Pancreas (tissue), 10 donors: Measurements from ENCODE around the gene CYB561A3. TPM values are rescaled to one million over a fixed set of nuclear protein-coding genes. Genes with fewer than 3 reads are reported as not detected.
A peak's percentile ranks its signal among the peaks of the same experiment; 100 is the strongest.

ENCODE experiments used
- ATAC-seq, 4 donors: fragments of 200-7000 bp; cut with Tn5 transposase; one replicate each; pipeline versions ENCODE4 v1.8.0 to v1.9.1; 2020; ENCODE audit warnings: mild to moderate bottlenecking in 4 of 4, moderate library complexity in 4 of 4
- DNase-seq, 6 donors: peaks; one replicate each; pipeline ENCODE4 v3.0.0-alpha.2; 2020
- FAIRE-seq: peaks from 2 replicates; lab custom pipeline; 2012; peaks lifted over from hg19 to GRCh38; lab: Jason Lieb, UNC
- H3K27ac ChIP-seq, 4 donors: fragments of 200-600 bp; sonication (generic); 1 replicate in 3 of 4; 2 replicates in 1 of 4; pipeline versions ENCODE4 v1.5.0 to v1.8.0; 2020
- H3K27me3 ChIP-seq, 4 donors: fragments of 200-600 bp; one replicate each; pipeline ENCODE4 v1.8.0; 2021
- H3K36me3 ChIP-seq, 3 donors: fragments of 200-600 bp; sonication (generic) in 1 of 3; one replicate each; pipeline versions ENCODE4 v1.5.0 to v1.8.0; 2020 to 2021
- H3K4me1 ChIP-seq, 3 donors: fragments of 200-600 bp; one replicate each; pipeline ENCODE4 v1.8.0; 2021
- H3K4me3 ChIP-seq, 4 donors: fragments of 200-600 bp; sonication (generic) in 2 of 4; one replicate each; pipeline versions ENCODE4 v1.5.0 to v1.8.0; 2020 to 2021
- H3K9me3 ChIP-seq, 4 donors: fragments of 200-600 bp; one replicate each; pipeline ENCODE4 v1.8.0; 2021
- WGBS, 2 donors: extraction: QIAGEN DNeasy Blood & Tissue Kit; methylation state at CpG; one replicate each; pipeline ENCODE4 v1.1.7; 2013; 5-methylcytosine and 5-hydroxymethylcytosine counted together
- intact Hi-C, 3 donors: fragments of 100-400 bp; cut with DNase I; formaldehyde crosslinking; loops; one replicate each; pipeline versions ENCODE4 v1.11.1 to v1.14.2; 2022
- polyA plus RNA-seq, 2 donors: library from polyadenylated mRNA; stranded (reverse); fragments of 200-250 nt; gene quantifications; one replicate each; pipeline ENCODE4 v1.2.3, GENCODE V29; 2013
- total RNA-seq, 6 donors: library from RNA; stranded (reverse); fragmentation: NEBNext Ultra II Directional in 4 of 6; extraction: Animal tissue kit (Norgen Biotek cat#: 25700) in 4 of 6; gene quantifications; one replicate each; pipeline versions ENCODE4 v1.2.1 to v1.2.4, GENCODE V29; 2021 to 2023
- TF ChIP-seq, protein P1 (sequence below), 4 donors: fragments of 200-600 bp; sonication (generic) in 3 of 4; IDR thresholded peaks; one replicate each; pipeline versions ENCODE4 v1.5.0 to v1.8.0; 2021; ENCODE audit warnings: antibody characterized with exemption in 4 of 4
- donor health status: healthy with polysubstance abuse.
- donor health status: DM: no; HTN: no; CAD: no; lungs with moderate emphysema.
- donor health status: DM: no; HTN: no; CAD: no.
- donor health status: control.
- donor health status: control.
- donor health status: Bipolar disorder and iron deficiency.
- donor health status: DM: yes; HTN: yes; CAD: no.
- donor health status: DM: no; HTN: no; CAD: no.
- donor health status: DM: no; HTN: no; CAD: no.
- donor health status: DM: yes; HTN: yes; CAD: no.

CYB561A3 gene
- total and polyA plus RNA-seq, 8 donors: 14.8 to 26.2 (median 22.1) TPM

DNA sequence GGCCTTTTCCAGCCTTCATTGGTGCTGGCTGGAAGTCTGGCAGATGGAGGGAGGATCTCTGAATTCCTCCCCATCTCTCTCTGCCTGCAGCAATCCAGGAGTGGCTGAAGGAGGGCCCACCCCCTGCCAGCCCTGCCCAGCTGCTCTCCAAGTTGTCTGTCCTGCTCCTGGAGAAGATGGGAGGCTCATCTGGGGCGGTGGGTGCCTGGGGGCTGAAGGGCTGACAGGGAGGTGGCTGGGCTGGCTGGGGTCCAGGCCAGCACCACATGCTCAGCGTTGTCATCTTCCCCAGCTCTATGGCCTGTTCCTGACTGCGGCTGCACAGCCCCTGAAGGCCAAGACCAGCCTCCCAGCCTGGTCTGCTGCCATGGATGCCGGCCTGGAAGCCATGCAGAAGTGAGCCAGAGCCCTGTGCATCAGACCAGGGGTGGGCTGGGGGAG is 16.5 kb downstream of the CYB561A3 start:
- FAIRE-seq (no peak), ATAC-seq (no peak), DNase-seq (no peak)
- Histone ChIP-seq H3K27ac (no peak overlapping the region), H3K36me3 (peaks cover 0 to 21% (median 0%) of the 10 kb centered on the region in 3 donors), H3K4me1 (no peaks in the 10 kb centered on the region), H3K27me3 (no peaks in the 10 kb centered on the region), H3K4me3 (no peak overlapping the region), H3K9me3 (no peaks in the 10 kb centered on the region)
- intact Hi-C loops: no loop called here
- WGBS, 2 donors: 64 to 81% methylated on average over 4 of the region's 4 CpGs
- TF ChIP-seq, protein P1, sequence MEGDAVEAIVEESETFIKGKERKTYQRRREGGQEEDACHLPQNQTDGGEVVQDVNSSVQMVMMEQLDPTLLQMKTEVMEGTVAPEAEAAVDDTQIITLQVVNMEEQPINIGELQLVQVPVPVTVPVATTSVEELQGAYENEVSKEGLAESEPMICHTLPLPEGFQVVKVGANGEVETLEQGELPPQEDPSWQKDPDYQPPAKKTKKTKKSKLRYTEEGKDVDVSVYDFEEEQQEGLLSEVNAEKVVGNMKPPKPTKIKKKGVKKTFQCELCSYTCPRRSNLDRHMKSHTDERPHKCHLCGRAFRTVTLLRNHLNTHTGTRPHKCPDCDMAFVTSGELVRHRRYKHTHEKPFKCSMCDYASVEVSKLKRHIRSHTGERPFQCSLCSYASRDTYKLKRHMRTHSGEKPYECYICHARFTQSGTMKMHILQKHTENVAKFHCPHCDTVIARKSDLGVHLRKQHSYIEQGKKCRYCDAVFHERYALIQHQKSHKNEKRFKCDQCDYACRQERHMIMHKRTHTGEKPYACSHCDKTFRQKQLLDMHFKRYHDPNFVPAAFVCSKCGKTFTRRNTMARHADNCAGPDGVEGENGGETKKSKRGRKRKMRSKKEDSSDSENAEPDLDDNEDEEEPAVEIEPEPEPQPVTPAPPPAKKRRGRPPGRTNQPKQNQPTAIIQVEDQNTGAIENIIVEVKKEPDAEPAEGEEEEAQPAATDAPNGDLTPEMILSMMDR (IDR thresholded peaks at IDR 0.05): no peak

DNA sequence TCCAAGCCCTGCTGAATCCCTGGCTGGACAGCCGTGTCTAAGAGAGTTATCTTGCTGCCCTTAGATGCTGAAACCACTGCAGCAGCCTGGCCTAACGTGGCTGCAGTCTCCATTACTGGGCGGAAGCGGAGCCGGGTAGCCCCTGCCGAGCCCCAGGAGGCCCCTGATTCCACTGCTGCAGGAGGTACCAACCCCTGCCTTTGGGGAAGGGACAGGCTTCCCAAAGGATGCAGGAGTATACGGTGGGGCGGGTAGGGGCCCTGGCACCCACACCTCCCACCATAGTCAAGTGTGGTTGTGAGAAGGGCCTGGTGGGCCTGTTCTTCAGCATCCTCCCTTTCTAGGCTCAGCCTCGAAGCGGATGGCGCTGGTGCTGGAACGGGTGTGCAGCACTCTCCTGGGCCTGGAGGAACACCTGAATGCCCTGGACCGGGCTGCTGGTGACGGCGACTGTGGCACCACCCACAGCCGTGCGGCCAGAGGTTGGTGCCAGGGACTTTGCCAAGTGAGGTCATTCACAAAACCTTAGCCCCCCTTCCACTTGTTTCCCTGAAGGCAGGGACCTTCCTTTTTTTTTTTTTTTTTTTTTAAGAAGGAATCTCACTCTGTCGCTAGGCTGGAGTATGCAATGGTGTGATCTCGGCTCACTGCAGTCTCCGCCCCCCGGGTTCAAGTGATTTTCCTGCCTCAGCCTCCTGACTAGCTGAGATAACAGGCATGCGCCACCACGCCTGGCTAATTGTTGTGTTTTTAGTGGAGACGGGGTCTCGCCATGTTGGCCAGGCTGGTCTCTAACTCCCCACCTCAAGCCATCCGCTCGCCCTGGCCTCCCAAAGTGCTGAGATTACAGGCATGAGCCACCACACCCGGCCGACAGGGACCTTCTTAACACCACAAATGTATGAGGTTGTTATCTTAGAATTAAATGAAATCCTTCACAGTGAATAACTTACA is 17.6 kb downstream of the CYB561A3 start:
- FAIRE-seq (no peak), ATAC-seq (no peak), DNase-seq (no peak)
- Histone ChIP-seq H3K27ac (no peak overlapping the region), H3K4me3 (no peak overlapping the region), H3K9me3 (no peaks in the 10 kb centered on the region), H3K27me3 (no peaks in the 10 kb centered on the region), H3K4me1 (no peaks in the 10 kb centered on the region), H3K36me3 (peaks cover 0 to 10% (median 0%) of the 10 kb centered on the region in 3 donors)
- TF ChIP-seq, protein P1 (IDR thresholded peaks at IDR 0.05): no peak
- intact Hi-C loops: no loop called here
- 92 to 93% methylated on average over 29 of the region's 29 CpGs for WGBS, 2 donors

GRCh38 chr11:61342207-61342803 is 19.4 kb downstream of the CYB561A3 start:
- no peak for DNase-seq
- H3K4me1 ChIP-seq: no peaks in the 10 kb centered on the region
- no peak overlapping the region for H3K4me3 ChIP-seq
- no peaks in the 10 kb centered on the region for H3K9me3 ChIP-seq
- H3K27me3 ChIP-seq: no peaks in the 10 kb centered on the region
- TF ChIP-seq, protein P1 (IDR thresholded peaks at IDR 0.05): no peak
- FAIRE-seq: no peak
- no peak overlapping the region for H3K27ac ChIP-seq
- H3K36me3 ChIP-seq: peaks cover 0 to 7% (median 0%) of the 10 kb centered on the region in 3 donors
- intact Hi-C loops: no loop called here
- ATAC-seq: peak in 1 of 4 donors; percentile 17
- 87 to 94% methylated on average over 20 of the region's 20 CpGs for WGBS, 2 donors

DNA sequence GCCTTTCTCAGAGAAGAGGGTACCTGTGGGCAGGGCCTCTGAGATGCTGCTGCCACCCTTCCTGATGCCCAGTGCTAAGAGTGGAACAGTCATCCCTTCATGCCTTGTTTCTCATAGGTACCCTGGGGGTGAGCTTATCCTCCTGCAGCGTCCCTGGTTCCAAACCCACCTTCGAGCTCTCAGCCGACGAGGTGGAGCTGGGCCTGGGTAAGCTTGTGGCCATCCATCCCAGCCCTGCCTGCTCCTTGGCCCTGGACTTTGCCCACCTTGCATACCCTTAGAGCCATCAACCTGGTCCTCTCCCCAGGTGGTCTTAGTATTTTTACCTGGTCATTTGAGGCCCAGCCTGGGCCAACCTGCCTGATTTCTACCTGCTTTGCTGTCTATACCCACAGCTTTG is 20.0 kb downstream of the CYB561A3 start:
- DNase-seq: no peak
- Histone ChIP-seq H3K27ac (no peak overlapping the region), H3K9me3 (no peaks in the 10 kb centered on the region), H3K36me3 (peaks cover 0 to 7% (median 0%) of the 10 kb centered on the region in 3 donors), H3K4me3 (no peak overlapping the region), H3K27me3 (no peaks in the 10 kb centered on the region), H3K4me1 (no peaks in the 10 kb centered on the region)
- WGBS, 2 donors: 91 to 95% methylated on average over 4 of the region's 4 CpGs
- no peak for FAIRE-seq
- no peak for ATAC-seq
- intact Hi-C loops: no loop called here
- TF ChIP-seq, protein P1 (IDR thresholded peaks at IDR 0.05): no peak
